GM12872 (cell line): Measurements from ENCODE around the gene FKBP4.
A peak's percentile ranks its signal among the peaks of the same experiment; 100 is the strongest.

Source experiments
- TF ChIP-seq, protein P1 (sequence below): IDR thresholded peaks from 3 replicates; pipeline ENCODE4 v1.5.1; 2011; ENCODE audit warnings: low read depth, mild to moderate bottlenecking, low read length, moderate library complexity; ENCODE audit not compliant: insufficient read depth

Gene FKBP4

DNA sequence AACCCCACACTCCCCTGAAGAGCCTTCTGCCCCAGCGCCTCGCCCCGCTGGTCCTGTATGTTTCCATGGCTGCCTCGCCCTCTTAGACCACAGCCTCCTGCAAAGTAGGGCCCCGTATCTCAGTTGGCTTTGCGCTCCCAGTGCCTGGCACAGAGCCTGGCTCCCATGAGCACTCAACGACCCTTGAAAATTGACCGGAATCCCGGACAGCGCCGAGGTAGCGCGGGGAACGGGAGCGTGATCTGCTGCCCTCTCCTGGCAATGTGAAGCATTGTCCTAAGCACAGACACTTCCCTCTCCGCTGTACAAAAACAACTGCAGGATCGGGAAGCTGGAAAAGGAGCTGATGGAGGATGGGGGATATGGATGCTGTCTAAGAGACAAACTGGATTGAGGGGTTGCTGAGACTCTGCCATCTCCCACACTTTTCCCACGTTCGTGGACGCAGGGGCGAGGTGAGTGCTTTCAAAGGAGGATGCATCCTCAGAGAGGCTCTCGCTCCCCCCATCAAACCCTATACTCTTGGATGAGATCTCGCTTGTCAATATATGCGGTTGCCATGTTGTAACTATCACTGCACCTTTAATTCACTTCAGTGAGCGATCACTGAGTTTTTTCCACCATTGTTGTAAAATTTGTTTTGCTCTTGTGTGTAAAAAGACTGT lies 10.7 kb upstream of the FKBP4 start:
- TF ChIP-seq, protein P1, sequence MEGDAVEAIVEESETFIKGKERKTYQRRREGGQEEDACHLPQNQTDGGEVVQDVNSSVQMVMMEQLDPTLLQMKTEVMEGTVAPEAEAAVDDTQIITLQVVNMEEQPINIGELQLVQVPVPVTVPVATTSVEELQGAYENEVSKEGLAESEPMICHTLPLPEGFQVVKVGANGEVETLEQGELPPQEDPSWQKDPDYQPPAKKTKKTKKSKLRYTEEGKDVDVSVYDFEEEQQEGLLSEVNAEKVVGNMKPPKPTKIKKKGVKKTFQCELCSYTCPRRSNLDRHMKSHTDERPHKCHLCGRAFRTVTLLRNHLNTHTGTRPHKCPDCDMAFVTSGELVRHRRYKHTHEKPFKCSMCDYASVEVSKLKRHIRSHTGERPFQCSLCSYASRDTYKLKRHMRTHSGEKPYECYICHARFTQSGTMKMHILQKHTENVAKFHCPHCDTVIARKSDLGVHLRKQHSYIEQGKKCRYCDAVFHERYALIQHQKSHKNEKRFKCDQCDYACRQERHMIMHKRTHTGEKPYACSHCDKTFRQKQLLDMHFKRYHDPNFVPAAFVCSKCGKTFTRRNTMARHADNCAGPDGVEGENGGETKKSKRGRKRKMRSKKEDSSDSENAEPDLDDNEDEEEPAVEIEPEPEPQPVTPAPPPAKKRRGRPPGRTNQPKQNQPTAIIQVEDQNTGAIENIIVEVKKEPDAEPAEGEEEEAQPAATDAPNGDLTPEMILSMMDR, result peak; percentile 95

DNA sequence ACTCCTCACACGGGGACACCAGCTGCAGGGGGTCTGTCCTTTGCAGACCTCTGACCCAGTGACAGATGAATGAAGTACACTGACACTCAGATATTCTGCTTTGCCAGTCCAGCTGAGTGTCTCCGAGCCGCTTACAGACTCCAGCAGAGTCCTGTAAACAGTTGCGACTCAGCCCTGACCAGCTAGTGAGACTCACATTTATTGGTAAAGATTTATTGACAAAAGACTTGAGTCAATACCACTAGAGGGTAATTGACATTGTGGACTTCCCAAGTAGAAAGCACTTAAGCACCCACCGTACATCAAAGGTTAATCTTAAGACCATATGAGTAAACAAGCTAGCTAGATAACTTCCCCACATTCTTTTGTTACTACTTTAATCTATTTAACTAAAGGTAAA lies 9.8 kb upstream of the FKBP4 start:
- TF ChIP-seq, protein P1, result no peak

DNA sequence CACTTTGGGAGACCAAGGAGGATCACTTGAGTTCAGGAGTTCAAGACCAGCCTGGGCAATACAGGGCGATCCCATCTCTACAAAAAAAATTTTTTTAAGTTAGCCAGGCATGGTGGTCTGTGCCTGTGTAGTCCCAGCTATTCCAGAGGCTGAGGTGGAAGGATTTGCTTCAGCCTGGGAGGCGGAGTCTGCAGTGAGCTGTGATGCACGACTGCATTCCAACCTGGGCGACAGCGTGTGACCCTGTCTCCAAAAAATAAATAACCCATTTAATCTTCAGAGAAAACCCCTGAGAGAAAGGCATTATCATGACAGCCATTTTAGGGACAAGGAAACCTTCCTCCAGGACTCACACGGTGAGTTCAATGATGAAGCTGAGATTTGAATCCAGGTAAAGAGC lies 3.7 kb upstream of the FKBP4 start:
- TF ChIP-seq, protein P1, result no peak

DNA sequence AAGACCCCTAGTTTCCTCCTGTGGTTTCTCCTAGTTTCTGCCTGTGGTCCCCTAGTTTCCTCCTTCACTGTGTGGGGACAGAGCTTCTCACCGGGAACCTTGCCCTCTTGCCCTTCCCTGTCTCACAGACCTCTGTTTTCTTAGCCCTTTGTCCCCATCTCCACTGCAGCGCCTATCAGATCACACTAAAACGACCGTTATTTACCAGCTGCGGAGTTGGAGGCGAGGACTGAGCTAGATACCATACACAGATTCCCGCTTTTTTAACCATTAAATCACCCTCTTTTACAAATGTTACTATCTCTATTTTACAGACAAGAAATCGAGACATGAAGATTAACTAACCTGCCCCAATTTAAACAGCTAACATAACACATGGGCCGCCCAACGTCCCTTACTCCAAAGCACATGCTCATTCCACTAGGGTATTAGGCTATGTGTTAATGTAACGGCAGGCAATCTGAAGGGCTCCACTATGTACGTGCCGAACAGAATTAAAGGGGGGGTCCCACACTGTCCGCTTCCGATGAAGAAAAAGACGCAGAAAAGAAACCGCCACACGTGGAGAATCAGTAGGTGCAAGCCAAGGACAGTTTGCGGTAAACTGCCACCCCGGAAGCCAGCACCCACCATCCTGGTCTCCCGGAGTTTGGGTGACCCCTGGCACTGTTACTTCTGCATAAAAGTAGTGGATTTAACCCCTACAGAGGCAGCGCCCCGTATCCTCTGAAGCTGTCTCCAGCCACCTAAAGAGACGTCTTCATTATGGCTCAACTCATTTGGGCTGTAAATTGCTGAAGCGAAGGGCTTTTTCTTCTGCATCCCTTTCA lies 1.9 kb upstream of the FKBP4 start:
- TF ChIP-seq, protein P1, result no peak

DNA sequence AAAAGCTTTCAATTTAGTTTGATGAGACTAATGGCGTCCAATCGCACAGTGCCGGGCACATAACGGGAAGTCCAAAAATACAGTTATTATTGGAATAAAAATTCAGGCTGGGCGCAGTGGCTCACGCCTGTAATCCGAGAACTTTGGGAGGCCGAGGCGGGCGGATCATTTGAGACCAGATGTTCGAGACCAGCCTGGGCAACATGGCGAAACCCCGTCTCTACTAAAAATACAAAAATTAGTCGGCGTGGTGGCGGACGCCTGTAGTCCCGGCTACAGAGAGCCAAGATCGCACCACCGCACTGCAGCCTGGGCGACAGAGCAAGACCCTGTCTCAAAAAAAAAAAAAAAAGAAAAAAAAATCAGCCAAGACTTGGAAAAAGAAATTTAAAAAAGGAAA lies 1.2 kb upstream of the FKBP4 start:
- TF ChIP-seq, protein P1, result no peak

DNA sequence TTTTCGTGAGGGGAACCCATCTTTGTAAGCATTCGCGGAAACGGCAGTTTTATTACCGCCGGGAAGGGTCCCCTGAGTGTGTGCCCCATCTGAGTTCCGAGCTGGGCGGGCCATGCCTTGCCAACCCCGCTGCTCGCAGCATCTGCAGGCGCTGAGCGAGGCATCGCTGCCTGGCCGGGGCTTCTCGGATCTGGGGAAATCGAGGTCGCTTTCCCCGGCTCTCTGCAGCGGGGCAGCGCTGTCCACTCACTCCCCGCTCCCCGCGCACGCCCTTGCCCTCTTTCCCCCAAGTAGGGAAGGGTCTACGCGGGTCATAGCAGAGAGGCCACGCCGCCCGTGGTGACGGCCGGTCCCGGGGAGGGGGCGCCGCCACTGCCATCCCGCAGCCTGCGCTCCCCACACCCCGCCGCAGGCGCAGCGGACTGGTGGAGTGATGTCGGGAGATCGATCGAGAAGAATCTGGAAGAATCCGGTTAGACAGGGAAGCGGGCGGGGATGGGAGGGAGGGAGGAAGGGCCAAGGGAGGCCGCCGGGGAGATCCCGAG lies 507 bp upstream of the FKBP4 start:
- TF ChIP-seq, protein P1, result no peak

DNA sequence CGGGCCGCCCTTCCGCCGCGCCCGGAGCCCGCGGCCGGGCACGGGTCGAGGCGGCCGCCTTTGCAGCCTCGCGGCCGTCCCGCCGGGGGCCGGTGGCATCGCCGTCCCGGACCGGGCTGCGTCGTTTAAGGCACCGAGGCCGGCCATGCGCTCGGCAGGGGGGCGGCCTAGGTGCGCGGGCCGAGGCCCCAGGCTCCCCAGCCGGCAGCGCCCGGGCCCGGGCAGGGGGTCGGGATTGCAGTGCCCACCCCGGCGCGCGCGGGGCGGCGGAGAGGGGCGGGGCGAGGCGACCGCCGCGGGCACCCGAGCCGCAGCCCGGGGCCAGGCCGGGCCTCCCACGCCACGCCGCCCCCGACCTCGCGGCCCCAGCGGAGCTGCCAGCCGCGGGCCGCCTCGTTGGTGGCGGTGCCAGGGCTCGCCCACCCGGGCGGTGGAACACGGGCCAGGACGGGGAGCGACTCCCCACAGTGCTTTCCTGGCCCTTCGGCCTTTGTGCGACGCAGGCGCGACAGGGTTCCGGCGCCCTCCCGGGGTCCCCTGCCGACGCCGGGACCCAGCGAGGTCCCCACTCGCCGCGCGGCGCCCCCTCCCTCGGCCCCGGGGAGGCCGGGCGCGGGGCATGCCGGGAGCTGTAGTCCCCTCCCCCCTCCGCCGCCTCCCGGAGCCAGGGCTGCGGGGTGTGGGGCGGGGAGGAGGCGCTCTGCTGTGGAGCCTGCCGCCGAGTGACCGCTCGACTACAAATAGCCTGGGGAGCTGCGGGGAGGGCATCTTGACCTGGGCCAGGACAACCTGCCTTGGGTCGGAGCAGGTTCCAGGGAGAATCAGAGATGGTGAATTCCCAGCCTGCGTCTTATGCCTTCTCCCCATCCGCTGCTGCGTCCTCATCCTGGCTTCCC lies 769 bp downstream of the FKBP4 start:
- TF ChIP-seq, protein P1, result no peak
